Measurements from ENCODE around the gene NUMBL.

GRCh38 chr19:40717325-40717879 is 27.0 kb upstream of the NUMBL start:
- TF ChIP-seq CTCF (conservative IDR thresholded peaks at IDR 0.05), result no peak
- TF ChIP-seq EZH2 (IDR thresholded peaks at IDR 0.05; ENCODE audit: low read depth), result no peak

Measured in PC-9 (cell line).